ENCODE data around the gene CPM.
"Not testable (repeated sequence)": the region's sequence is repeated elsewhere in the genome, so short reads cannot be mapped to it uniquely, and the experiment has no call there.

CPM gene

DNA sequence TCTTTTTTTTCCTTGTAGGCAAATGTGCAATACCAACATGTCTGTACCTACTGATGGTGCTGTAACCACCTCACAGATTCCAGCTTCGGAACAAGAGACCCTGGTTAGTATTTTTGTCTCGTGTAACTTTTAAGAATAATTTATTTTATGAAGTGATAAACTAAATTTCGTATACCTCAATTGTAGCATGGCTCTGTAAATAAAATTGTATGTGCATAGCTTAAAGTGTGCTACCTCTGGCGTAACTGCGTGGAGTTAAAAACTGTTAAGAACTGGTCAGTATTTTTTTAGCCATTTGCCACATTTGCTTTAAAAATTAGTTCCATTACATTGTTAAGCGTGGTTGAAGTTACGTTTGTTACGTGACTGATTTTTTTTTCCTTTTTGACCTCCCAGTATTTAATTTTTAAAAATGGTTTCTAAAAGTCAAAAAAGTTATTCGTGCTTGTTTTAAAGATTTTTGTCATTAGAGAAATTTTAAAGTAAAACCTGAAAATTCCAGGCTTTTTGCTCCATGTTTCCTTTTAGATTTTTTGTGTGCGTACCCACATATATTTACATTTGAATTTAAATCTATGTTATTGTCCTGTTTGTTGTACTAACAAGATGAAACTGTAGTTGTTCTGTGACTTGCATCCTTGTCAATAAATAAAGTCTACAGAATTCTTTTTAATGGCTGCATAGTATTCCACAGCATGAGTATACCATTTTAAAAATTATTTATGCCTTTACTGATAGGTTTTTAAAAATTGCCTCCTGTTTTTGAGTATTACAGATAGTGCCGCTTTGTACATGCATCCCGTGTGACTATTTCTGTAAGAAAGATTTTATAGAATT, 123.6 kb downstream of the CPM start:
- no peak for DNase-seq (ENCODE audit: low read depth)
- no peak for TF ChIP-seq POLR2A (IDR thresholded peaks at IDR 0.05; ENCODE audit: extremely low read depth, insufficient read length)
- TF ChIP-seq, protein P1, sequence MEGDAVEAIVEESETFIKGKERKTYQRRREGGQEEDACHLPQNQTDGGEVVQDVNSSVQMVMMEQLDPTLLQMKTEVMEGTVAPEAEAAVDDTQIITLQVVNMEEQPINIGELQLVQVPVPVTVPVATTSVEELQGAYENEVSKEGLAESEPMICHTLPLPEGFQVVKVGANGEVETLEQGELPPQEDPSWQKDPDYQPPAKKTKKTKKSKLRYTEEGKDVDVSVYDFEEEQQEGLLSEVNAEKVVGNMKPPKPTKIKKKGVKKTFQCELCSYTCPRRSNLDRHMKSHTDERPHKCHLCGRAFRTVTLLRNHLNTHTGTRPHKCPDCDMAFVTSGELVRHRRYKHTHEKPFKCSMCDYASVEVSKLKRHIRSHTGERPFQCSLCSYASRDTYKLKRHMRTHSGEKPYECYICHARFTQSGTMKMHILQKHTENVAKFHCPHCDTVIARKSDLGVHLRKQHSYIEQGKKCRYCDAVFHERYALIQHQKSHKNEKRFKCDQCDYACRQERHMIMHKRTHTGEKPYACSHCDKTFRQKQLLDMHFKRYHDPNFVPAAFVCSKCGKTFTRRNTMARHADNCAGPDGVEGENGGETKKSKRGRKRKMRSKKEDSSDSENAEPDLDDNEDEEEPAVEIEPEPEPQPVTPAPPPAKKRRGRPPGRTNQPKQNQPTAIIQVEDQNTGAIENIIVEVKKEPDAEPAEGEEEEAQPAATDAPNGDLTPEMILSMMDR (IDR thresholded peaks at IDR 0.05; ENCODE audit: low read depth, low read length): no peak
- TF ChIP-seq, protein P2, sequence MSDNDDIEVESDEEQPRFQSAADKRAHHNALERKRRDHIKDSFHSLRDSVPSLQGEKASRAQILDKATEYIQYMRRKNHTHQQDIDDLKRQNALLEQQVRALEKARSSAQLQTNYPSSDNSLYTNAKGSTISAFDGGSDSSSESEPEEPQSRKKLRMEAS (IDR thresholded peaks at IDR 0.05; ENCODE audit: low read depth, low read length): no peak
- no peak for TF ChIP-seq MYC (IDR thresholded peaks at IDR 0.05; ENCODE audit: low read depth, low read length)
- H3K4me3 ChIP-seq (ENCODE audit: low read depth, low read length): peak overlapping the region; percentile 85

DNA sequence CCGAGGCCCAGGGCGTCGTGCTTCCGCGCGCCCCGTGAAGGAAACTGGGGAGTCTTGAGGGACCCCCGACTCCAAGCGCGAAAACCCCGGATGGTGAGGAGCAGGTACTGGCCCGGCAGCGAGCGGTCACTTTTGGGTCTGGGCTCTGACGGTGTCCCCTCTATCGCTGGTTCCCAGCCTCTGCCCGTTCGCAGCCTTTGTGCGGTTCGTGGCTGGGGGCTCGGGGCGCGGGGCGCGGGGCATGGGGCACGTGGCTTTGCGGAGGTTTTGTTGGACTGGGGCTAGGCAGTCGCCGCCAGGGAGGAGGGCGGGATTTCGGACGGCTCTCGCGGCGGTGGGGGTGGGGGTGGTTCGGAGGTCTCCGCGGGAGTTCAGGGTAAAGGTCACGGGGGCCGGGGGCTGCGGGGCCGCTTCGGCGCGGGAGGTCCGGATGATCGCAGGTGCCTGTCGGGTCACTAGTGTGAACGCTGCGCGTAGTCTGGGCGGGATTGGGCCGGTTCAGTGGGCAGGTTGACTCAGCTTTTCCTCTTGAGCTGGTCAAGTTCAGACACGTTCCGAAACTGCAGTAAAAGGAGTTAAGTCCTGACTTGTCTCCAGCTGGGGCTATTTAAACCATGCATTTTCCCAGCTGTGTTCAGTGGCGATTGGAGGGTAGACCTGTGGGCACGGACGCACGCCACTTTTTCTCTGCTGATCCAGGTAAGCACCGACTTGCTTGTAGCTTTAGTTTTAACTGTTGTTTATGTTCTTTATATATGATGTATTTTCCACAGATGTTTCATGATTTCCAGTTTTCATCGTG, 124.4 kb downstream of the CPM start:
- peak overlapping the region; percentile 85 for H3K4me3 ChIP-seq (ENCODE audit: low read depth, low read length)
- TF ChIP-seq MYC (IDR thresholded peaks at IDR 0.05; ENCODE audit: low read depth, low read length): peak; percentile 42
- TF ChIP-seq, protein P1 (IDR thresholded peaks at IDR 0.05; ENCODE audit: low read depth, low read length): no peak
- TF ChIP-seq, protein P2 (IDR thresholded peaks at IDR 0.05; ENCODE audit: low read depth, low read length): peak; percentile 60
- peak; percentile 89 for DNase-seq (ENCODE audit: low read depth)

DNA sequence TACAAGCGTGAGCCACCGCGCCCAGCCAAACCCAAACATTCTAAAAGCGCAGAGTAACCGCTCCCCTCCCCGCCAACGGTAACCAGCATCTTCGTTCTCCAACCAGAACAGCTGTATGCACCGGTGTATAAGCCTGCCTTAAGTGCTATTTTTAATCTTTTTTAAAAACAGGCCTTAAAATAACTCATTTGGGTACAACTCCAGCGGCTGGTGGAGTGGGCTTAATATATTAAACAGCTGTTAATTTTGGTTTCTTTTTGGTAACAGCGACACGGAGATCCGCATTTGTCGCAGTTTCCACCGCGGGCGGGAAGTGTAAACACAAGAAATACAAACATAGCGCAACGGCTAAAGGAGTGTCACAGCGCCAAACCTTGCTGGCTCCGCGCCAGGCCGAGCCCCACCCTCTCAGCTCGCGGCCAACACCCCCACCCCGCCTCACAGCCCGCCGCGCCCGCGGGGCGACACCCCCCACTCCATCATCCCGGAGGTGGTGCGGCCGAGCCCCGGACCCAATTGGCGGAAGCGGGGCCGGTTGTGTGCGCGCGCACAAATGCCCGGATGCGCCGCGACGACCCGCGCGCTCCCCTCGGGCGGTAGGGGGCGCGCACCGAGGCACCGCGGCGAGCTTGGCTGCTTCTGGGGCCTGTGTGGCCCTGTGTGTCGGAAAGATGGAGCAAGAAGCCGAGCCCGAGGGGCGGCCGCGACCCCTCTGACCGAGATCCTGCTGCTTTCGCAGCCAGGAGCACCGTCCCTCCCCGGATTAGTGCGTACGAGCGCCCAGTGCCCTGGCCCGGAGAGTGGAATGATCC, 125.2 kb downstream of the CPM start, which contains the start of gene MDM2:
TSS of gene MDM2 (plus strand) at position 602 of the 812 bp plus-strand sequence. CDS start 301 bp downstream, outside the sequence.
- TF ChIP-seq, protein P1 (IDR thresholded peaks at IDR 0.05; ENCODE audit: low read depth, low read length): peak; percentile 73
- TF ChIP-seq POLR2A (IDR thresholded peaks at IDR 0.05; ENCODE audit: extremely low read depth, insufficient read length): peak; percentile 82
- TF ChIP-seq, protein P2 (IDR thresholded peaks at IDR 0.05; ENCODE audit: low read depth, low read length): 0 out of 2 replicates have a peak, but pooled peaks have one; percentile 42
- peak; percentile 64; the same call in 1 of the 2 replicates for TF ChIP-seq MYC (IDR thresholded peaks at IDR 0.05; ENCODE audit: low read depth, low read length)
- H3K4me3 ChIP-seq (ENCODE audit: low read depth, low read length): peak within 1 kb of the TSS; percentile 85
- DNase-seq (ENCODE audit: low read depth): peak; percentile 98

DNA sequence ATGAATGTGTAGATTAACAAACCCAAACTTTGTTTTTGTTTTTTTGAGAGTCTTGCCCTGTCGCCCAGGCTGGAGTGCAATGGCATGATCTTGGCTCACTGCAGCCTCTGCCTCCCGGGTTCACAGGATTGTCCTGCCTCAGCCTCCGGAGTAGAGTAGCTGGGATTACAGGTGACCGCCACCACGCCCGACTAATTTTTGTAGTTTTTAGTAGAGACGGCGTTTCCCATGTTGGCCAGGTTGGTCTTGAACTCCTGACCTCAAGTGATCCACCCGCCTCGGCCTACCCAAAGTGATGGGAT, 125.7 kb downstream of the CPM start:
- peak overlapping the region; percentile 84 for H3K4me3 ChIP-seq (ENCODE audit: low read depth, low read length)
- not testable (repeated sequence) for DNase-seq (ENCODE audit: low read depth)

DNA sequence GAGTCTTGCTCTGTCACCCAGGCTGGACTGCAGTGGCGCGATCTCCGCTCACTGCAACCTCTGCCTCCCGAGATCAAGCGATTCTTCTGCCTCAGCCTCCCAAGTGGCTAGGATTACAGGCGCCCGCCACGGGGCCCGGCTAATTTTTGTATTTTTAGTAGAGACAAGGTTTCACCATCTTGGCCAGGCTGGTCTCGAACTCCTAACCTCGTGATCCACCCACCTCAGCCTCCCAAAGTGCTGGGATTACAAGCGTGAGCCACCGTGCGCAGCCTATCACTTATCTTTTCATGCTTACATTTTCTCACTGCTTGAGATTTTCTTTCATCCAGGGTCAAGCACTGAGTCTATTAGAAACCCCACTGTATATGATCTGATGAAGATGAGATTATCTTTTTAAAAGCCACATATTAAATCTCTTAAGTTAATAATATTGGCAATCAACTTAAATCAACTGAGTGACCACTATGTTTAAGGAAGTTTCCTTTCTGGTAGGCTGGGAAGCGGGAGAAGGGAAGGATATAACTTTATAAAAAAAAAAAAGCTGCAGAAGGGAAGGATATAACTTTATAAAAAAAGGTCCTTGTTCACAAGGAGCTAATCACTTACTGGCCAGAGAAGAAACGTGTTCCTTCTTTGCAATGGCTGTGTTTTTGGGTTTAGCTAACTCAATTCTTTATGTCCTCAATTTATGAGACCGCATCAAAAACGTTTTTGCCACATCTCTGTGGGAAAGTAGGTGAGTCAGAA, 126.3 kb downstream of the CPM start:
- TF ChIP-seq MYC (IDR thresholded peaks at IDR 0.05; ENCODE audit: low read depth, low read length) (no peak), POLR2A (IDR thresholded peaks at IDR 0.05; ENCODE audit: extremely low read depth, insufficient read length) (no peak)
- TF ChIP-seq, protein P2 (IDR thresholded peaks at IDR 0.05; ENCODE audit: low read depth, low read length): no peak
- TF ChIP-seq, protein P1 (IDR thresholded peaks at IDR 0.05; ENCODE audit: low read depth, low read length): no peak
- peak overlapping the region; percentile 84 for H3K4me3 ChIP-seq (ENCODE audit: low read depth, low read length)
- peak; percentile 43 for DNase-seq (ENCODE audit: low read depth)
